HG02870 (cell line): ENCODE results near the gene MLLT1.

Experiments
- ATAC-seq: cut with Tn5 transposase; IDR thresholded peaks from one replicate; pipeline ENCODE4 v1.9.1; 2021; ENCODE audit warnings: mild to moderate bottlenecking, moderate library complexity; ENCODE audit not compliant: unreplicated experiment

The MLLT1 gene

DNA sequence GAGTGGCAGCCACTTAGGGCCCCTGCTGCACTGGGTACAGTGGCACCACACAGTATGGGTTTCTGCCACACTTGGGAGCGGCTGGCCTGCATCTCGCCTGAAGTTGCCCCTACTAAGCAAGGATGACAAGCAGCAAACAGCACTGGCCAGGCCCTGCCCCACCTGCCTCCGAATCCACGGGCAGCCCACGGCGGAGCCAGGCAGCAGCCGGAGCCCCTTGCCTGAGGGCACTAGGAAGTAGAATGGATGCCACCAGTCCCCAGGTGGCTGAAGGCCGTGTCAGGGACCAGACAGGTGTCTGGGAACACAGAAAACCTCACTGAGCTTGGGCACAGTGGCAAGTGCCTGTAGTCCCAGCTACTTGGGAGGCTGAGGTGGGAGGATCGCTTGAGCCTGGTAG, 19.4 kb downstream of the MLLT1 start:
- ATAC-seq = no peak

DNA sequence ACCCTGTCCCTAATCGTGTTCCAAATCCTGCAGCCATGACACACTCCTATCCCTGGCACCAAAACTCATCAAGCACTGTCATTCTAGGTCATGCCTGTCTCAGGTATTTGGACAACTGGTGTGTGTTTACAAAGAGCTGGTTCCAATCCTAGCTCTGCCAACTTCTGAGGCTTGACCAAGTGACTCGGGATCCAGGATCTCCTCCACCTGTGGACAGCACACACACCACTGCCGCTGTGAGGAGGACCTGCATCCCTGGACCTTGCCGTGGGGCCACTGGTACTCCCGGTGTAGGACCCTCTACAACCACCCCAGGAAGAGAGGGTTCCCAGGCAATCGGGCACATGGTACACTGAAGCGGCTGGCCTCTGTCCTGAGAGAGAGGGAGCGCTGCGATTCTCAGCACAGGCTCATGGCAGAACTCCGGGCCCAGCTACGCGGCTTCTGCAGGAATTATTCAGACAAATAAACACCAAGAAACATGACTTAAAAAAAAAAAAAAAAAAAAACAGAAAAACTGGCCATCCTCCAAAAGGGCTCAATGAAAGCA, 20.4 kb downstream of the MLLT1 start:
- no peak for ATAC-seq

DNA sequence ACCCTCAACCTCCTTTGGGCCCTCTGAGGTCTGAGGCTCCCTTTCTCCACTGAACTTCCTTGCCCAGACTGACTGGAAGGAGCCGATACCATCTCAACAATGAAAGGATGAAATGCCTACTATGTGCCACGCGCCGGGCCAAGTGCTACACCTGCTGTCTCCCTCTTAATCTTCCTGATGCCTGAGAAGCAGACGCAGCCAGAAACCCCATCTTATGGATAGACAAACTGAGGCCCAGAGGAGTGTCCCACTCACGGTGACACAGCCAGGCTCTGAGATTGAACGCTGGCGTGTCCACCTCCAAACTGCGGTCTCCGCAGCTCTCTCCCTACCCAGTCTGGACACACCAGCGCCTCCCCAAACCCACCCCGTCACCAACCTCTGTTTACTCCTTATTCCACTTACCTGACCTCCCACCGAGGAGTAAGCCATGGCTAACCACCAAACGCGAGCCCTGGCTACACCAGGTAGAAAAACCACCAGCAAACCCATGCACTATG, 20.9 kb downstream of the MLLT1 start:
- ATAC-seq = no peak

GRCh38 chr19:6253954-6254733, 25.6 kb downstream of the MLLT1 start:
- no peak for ATAC-seq

DNA sequence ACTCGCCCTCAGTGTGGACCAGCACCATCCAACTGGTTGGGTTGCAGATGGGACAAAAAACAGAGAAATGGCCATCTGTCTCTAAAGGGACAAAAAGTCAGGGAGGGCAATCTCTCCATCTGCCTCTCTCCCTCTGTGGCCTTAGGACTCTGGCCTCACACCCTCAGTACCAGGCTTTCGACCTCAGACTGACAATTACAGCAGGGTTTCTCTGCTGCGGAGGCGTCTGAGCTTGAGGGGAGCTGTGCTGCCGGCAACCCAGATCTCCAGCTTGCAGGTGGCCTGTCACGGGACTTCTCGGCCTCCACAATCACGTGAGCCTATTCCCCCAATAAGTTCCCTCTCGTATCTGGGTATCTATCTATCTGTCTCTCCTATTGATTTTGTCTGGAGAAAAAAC, 27.7 kb downstream of the MLLT1 start:
- ATAC-seq = no peak

GRCh38 chr19:6250909-6251308, 28.9 kb downstream of the MLLT1 start:
- ATAC-seq = no peak

GRCh38 chr19:6250024-6250615, 29.7 kb downstream of the MLLT1 start:
- ATAC-seq = no peak

DNA sequence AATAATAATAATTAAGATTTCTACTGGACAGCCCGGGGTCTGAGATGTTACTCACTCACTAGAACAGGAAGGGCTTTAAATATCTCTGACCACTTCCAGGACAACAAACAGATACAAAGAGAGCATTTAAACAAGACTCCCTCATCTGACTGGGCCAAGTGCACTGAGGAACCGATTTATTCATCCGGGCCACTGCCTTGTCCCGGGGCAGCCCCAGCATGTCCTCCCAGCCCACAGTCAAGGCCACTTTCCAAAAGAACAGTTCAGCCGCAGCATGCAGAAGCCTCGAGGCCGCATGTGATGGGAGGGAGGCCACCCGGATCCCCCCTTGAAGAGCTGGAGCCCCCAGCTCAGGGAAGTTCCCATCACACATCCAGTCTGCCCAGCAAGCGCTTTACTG, 30.5 kb downstream of the MLLT1 start:
- no peak for ATAC-seq

GRCh38 chr19:6248844-6249243, 30.9 kb downstream of the MLLT1 start:
- ATAC-seq = no peak

DNA sequence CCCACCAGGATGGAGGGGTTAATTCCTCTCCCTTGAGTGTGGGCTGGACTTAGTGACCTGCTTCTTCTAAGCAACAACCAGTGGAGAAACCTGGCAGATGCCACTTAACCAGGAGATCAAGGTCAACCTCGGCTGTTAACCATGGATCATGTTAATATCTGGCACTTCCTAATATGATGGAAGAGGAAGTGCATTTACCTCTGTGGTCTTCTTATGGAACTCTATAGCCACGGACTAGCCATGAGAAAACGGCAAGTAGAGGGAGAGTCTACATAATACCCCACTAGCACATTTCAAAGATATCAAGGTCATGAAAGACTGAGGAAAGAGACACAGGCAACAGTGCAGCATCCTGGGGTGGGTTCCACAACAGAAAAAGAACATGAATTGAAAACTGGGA, 31.4 kb downstream of the MLLT1 start:
- no peak for ATAC-seq

GRCh38 chr19:6247007-6247288, 32.8 kb downstream of the MLLT1 start:
- ATAC-seq = no peak

- ATAC-seq = no peak
Observed at GRCh38 chr19:6246174-6247006, 33.4 kb downstream of the MLLT1 start.

DNA sequence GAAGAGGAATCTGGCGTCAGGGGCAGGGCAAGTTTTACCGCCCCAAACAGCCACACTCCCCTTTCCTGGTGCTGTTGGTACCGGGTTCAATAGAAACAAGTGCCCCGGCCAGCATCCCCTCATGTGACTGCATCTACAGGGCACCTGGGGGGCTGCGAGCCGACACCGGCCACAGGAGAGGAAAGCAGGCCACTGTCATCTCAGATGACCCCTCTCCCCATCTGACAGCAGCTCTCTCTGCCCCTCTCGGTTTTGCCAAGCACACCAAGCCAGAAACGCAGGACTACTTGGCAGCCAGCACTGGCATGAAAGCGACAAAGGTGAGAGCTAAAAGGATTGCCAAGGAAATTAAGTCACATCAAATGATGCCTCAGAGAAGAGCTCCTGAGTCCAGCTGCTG, 37.1 kb downstream of the MLLT1 start:
- no peak for ATAC-seq

DNA sequence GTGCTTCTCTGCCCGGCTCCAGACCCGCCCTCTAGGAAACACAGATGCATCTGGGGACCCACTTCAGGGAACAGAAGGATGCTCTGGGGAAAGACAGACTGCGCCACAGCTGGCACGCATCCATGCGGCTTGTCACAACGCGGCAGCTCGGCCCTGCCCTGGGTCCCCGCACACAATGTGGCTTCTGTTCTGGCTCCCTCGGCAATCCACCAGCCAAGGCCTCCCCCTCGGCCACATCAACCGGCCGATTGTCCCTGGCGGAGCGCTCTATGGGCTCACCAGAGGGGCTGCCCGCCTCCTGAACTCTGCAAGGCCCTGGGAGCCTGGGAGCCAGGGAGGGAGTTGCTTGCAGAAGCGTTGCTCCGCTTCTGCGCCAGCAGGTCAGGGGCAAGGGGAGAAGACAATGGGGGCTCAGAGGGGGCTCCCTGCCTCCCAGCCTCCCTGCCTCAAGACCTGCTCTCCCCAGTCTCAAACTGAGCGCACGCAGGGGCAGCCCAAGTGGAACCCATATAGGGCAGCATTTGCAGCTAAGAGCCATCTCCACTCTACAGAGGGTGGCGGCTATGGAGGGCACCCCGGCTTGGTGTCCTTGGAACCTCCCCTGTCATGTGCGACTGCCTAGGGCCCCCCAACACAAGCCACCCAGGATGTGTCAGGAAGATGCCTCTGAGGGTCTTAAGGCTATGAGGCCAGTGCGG, 37.9 kb downstream of the MLLT1 start:
- ATAC-seq = no peak

- ATAC-seq = no peak
Observed at GRCh38 chr19:6241056-6241455, 38.7 kb downstream of the MLLT1 start.

DNA sequence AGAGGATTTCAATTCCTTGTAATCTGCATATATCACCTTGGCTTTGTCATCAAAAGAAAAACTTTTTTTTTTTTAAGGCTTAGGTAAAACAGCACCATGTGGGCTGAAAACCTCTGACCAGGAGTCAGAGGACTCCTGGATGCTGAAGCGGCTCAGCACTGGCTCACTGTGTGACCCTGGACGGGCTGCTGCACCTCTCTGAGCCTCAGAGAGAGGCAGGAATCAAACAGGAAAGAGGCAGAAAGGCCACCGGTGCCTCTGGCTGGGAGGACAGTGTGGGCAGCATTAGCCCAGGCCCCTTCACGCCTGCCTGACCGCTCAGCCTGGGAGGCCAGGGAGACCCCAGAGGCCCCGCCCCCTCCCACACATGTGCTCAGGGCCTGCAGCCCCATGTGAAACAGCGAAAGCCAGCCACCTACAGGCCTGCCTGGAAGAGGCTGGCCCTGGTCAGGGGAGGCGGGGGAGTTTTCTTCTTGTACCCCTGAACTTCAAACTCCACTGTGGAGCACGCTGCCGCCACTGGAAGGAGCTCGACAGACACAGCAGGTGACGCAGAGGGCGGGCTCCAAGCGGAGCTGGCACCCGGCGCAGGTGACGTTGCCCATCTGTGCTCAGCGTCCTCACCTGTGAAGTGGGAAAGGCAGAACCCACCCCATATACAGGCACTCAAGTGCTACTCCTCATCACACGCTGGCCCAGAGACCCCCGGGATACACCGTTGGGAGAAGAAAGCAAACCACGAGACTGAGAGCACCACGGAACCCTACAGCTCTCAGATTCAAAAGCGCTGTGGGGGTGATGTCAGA, 39.7 kb downstream of the MLLT1 start:
- ATAC-seq = no peak

GRCh38 chr19:6239401-6239844, 40.4 kb downstream of the MLLT1 start:
- no peak for ATAC-seq

DNA sequence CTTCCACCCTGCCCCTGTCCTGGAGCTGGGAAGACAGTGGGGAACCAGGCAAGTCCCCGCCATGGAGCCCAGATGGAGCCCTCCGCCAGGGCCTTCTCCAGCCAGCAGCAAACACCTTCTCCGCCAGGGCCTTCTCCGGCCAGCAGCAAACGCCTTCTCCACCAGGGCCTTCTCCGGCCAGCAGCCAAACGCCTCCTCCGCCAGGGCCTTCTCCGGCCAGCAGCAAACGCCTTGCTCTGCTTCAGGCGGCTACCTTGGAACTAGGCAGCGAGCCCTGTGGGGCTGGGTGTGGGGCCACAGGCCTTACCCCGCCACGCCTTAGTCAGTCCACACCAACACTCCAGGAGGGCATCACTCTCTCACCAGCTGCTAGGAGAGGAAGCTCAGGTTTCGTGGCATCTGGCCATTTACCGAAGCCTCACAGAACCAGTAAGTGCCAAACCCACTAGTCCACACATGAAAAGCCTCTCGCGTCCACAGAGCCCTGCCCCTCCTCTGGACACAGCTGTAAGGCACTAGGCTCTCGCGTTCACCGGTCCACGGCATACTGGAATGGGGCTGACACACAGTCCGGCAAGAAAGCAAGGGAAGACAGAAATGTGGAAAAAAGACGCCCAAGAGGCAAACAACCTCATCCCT, 41.0 kb downstream of the MLLT1 start:
- ATAC-seq = no peak

- no peak for ATAC-seq
Observed at GRCh38 chr19:6238256-6238642, 41.5 kb downstream of the MLLT1 start.
